NCI-H774 (cell line): ENCODE results near the gene RTN4RL2.
A peak's percentile ranks its signal among the peaks of the same experiment; 100 is the strongest.

Experiments
- DNase-seq: peaks from one replicate; lab custom pipeline; 2025; lab: John Stamatoyannopoulos, UW

The RTN4RL2 gene

DNA sequence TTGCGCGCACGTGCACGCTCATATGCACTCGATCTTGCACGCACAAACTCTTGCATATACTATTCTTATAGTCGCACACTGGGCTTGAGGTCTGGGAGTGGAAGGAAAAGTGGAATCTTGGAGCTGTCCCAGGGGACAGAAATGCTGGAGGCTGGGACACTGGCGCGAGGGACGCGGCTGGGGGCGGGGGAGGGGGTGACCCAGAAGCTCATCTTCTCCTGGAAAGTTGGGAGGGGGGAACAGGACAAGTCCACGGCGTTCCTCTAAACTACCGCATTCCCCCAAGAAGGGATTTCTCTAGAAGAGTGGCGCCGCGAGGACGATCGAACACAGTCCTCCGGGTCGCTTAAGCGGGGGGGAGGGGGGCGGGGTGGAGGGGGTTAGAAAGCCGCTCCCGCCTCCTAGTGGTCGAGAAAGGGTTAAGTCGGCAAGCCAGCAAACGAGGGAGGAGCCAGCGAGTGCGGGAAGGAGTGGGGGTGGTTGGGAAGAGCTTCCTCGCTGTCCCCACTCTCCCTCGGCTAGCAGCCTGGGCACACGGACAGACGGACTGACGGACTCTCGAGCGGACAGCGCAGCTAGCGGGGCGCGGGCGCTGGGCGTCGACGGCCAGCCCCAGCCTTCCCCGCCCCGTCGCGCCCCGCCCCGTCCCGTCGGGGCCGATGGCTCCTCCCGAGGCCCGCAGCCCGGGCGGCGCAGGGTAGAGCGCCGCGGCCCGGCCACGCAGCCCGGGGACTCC is at the start of gene RTN4RL2:
TSS of gene RTN4RL2 (plus strand) at position 507 of the 736 bp plus-strand sequence. CDS start 338 bp downstream, outside the sequence.
- DNase-seq, result peak; percentile 15

DNA sequence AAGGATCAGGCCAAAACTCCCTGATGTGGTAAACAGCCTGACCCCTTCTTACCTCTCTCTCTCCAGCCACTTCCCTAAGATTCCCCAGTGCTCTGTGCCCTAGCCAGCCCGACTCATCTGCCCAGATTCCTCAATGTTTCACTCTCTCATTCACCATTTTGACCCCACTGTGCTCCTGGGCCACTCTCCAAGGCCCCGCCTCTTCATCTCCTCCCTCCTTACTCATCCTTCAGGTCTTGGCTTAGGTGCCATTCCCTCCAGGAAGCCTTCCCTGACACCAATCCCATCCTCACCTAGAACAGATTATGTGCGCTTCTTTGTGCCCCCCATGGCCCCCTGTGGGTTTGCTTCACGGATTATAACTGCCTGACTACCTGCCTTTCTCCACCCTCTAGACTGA is 46.6 kb upstream of the RTN4RL2 start:
- DNase-seq, result no peak

DNA sequence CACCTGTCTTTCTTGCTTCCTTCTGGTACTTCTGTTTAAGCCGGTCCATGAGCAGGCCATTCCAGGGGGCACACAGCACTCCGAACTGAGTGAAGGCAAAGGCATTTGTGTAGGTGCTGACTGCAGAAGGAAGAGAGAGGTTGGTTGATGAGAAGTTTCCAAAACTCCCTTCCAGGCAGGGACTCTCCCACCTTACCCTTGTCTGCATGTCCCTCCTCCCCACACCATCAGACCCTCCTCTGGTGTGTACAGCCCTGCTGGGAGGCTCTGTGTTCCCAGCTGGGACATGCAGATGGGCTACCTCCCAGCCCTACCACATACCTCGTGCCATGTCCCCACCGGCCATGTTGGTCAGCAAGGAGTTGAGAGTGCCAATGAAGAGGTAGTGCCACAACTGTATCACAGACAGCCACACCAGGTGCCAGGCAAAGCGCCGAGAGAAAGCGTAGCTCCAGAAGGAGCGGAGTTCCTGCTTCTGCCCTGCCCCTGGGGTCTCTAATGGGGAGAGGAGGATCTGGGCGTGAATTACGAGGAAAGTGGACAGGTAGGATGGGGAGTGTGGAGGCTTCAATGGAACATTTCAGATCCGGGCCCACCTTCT is 45.6 kb upstream of the RTN4RL2 start:
- no peak for DNase-seq

- no peak for DNase-seq
Measured at GRCh38 chr11:57416436-57416835, 43.9 kb upstream of the RTN4RL2 start.

DNA sequence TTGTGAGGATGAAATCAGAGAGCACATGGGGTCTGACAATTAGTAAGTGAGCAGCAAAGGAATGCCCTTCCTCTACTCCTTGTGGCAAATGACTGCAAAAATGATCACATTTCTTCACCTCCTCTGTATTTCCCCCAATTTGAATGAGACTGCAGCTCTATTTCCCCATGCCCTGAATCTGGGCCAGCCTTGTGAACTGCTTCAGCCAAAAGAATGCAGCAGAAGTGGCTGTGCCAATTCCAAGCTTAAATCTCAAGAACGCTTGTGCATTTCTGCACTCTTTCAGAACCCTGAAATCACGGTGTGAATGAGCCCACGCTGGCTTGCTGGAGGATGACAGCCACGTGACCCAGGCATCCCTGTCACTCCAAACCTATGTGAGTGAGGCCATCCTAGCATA is 43.3 kb upstream of the RTN4RL2 start:
- no peak for DNase-seq

DNA sequence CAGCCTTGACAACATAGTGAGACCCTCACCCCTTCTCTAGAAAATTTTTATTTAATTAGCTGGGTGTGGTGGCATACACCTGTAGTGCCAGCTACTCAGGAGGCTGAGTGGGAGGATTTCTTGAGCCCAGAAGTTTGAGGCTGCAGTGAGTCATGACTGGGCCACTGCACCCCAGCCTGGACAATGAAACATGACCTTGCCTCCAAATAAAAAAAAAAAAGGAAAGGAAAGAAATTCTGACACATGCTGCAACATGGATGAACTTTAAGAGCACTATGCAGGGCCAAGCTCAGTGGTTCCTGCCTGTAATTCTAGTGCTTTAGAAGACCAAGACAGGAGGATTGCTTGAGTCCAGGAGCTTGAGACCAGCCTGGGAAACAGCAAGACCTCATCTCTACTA is 42.2 kb upstream of the RTN4RL2 start:
- DNase-seq, result no peak

DNA sequence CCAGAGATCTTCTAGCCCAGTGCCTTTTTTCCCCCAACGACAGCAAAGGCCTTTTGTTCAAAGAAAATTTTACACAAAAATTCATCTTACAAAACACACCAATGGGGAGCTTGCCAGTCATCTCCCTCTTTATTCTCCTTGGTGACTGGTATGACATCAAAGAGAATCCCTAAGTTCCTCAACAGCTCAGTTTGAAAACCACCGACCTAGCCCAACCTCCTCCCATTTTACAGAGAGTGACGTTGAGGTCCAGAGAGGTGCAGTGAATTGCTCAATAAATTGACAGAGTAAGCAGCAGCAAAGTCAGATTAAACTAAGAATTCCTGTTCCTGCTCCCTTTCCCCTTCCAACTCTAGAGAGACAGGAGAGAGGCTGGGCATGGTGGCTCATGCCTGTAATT is 41.2 kb upstream of the RTN4RL2 start:
- DNase-seq, result no peak

DNA sequence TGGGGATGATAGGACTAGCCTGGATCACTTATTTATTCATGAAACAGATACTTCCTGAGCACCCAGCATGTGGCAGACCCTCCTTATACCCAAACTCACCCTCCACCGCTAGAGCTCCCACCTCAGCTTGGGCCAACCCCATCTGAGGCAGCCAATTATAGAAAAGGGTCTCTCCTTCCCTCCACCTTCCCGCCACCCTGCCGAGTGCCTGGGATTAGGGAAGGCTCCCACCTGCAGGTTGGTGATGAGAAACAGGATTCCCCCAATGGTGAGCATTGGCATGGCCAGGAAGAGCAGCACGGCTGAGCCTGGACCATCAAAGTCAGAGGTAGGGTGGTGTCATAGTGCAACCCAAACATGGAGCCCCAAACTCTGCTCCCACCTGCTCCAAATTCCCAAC is 39.3 kb upstream of the RTN4RL2 start:
- DNase-seq, result no peak

DNA sequence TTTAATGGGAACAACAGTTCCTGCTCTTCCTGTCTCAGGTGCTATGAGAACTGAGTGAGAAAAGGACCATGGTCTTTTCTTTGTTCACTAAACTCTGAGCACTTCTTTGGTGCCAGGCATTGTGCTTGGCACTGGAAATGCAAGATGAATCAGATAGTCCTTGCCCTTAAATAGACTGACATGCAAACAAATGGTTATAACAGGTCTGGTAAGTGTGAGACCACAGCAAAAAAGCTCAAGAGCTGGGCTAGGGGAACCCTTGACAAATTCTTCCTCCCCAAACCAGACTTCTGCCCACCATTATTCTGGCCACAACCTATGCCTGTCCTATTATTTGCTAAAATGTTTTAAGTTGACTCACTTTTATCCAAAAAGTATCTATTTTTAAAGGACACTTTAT is 38.5 kb upstream of the RTN4RL2 start:
- no peak for DNase-seq

DNA sequence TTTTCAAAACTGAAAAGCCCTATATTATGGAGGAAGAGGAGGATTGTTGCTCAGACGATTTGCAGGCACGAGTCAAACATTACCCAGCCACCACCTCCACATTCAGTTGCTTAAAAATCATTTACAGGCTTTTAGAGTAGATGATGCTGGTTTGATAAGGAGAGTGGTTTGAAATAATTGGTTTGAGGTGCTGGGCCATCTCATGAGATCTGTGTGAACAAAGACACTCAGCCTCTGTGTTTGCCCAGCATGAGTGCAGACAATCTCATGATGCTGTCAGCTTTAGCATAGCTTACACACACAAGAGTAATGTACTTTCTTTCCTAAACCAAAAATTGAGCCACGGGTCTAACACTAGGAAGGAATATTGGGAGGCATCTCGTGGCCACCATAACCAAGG is 37.7 kb upstream of the RTN4RL2 start:
- no peak for DNase-seq

DNA sequence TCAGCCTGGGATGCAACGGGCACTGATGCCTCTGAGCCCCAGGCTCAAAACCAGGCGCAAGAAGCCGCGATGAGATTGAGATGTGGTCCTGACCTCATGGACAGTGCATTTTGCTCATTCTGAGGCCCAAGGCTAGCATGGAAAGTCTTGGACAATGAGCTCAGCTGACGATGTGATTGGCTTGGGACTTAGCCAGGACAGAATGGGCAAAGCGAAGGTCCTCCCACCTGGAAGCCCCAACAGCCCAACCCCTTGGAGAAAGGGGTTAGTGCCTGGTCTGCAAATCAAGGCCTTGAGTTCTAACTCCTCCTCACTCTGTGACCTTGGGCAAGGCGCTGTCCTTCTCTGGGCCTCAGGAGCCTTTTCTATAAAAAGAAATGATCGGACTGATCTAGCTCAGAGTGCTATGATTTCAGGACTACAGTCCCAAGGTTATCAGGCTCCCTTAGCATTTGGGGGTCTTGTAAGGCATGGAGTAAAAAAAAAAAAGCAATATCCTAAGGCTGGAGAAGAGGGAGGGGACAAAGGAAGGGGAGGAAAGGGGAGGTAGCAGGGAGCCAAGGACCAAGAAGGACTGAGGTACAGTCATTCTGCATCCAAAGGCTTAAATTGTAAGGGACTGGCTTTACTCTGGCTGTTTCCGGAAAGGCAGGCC is 36.1 kb upstream of the RTN4RL2 start:
- no peak for DNase-seq

GRCh38 chr11:57424792-57425564 is 35.4 kb upstream of the RTN4RL2 start:
- DNase-seq, result no peak

- no peak for DNase-seq
Measured at GRCh38 chr11:57425565-57426438, 34.5 kb upstream of the RTN4RL2 start.

- no peak for DNase-seq
Measured at GRCh38 chr11:57426439-57426928, 33.8 kb upstream of the RTN4RL2 start.

GRCh38 chr11:57426929-57427726 is 33.2 kb upstream of the RTN4RL2 start, which contains the start of gene SLC43A3:
Gene SLC43A3 (minus strand): TSS chr11:57427121. CDS start chr11:57426172, 949 bp downstream.
- no peak for DNase-seq

GRCh38 chr11:57427727-57428082 is 32.6 kb upstream of the RTN4RL2 start:
- no peak for DNase-seq

DNA sequence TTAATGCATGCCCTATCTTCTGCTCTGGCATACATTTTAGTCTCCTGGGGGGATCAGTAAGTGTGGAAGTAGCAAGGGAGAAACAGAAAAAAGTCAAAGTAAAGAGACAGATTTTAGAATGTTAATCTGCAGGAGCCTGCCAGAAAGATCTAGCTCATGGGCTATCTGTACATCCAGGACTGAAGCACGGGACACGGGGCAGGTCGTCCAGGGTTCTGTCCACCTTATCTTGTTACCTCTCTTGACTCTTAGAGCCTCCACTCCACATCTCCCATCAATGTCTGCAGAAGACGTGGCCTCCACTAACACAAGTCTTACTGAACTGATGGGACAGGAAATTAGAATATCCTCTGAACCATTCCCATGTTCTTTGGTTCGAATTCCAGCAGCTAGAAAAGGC is 31.7 kb upstream of the RTN4RL2 start:
- DNase-seq, result no peak

DNA sequence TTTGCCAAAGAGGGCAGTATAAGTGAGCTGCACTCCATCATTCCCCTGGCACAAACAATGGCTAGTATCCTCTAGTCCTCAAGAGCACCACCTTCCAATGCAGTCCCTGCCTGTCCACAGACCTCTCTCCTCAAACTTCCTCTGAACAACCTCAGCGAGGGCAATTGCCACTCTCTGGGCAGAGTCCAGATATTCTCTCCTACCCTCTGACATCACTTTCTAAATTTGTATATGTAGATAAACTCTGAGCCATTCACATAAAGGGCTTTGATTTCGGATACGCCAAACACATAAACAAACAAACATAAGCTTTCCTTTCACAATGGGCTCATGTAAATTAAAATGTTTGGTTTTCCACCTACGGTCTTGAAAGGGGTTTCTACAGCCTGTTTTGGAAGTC is 30.4 kb upstream of the RTN4RL2 start:
- DNase-seq, result peak; percentile 32

DNA sequence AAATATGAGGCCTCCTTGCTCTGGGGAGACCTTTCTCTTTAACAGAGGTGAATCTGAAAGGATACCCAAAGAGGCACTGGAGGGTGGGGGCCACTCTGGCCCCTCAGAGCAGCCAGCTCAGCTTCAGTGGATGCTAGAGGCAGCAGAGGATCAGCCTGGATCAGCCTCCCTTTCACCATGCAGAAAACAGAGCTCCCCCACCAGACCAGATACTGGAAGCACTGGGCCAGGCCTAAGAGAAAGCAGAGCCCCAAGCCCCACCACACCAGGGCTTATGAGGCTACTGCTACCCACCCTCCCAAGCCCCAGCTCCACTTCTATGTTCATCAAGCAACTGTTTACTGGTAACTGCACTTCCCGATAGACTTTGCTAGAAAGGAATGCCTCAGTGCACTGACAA is 29.4 kb upstream of the RTN4RL2 start:
- DNase-seq, result no peak

DNA sequence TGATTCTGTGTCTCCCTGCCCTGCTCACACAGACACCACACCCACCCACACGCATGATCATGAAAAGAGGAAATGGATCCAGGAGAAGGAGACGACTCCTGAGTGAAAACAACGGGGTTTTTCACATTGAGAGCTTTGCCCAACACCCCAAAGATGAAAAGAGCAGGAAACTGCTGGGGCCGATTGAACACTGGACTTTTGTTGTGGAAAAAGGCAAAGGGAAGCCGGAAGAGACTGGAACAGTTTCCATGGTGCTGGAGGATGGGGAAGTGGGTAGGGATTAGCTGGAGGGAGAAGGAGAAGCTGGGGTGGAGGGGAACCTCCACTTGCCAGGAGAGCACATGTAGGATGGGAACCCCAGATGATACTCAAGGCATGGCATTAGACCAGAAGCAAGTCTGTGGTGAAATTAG is 28.2 kb upstream of the RTN4RL2 start:
- no peak for DNase-seq
